HG02938 (cell line): ENCODE results near the gene GSDMA.

Experiments used
- ATAC-seq: cut with Tn5 transposase; IDR thresholded peaks from one replicate; pipeline ENCODE4 v1.9.1; 2021; ENCODE audit warnings: mild to moderate bottlenecking, moderate library complexity; ENCODE audit not compliant: unreplicated experiment

Gene GSDMA

DNA sequence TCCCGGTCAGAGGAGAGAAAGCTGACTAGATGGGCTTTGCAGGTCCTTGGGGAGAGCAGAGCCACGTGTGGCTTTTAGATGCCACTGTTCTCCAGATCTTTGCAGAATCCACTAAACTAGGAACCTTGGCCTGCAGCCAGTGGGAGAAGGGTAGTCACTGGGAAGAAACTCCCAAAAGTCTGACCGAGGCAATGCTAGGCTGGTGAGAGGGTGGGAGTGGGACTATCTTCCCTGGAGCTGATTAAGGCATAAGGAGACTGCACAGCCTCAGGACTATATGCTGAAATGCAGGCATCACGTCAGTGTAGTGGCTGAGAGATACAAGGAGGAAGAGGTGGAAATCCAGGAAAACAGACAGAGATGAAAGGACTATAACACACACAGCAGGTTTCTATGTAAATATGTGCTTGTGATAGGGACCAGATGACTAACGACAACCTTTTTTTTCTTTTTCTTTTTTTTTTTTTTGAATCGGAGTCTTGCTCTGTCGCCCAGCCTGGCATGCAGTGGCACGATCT, 2.2 kb upstream of the GSDMA start:
- no peak for ATAC-seq

DNA sequence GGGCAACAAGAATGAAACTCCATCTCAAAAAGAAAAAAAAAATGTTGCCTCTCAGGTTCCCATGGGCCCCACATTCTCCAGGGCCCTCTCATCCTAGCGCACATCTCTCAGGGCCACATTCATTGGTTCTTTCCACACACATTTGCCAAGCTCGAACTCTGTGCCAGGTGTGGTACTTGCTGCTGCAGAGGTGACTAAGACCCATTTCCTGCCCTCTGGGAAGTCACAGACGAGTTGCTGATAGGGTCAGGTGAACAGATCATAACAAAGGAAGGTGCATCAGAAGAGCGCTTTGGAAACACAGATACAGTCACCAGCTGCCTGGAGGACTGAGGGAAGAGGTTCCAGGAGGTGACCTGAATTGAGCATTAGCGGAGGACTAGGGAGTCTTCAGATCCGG, 1.0 kb downstream of the GSDMA start:
- ATAC-seq = no peak

DNA sequence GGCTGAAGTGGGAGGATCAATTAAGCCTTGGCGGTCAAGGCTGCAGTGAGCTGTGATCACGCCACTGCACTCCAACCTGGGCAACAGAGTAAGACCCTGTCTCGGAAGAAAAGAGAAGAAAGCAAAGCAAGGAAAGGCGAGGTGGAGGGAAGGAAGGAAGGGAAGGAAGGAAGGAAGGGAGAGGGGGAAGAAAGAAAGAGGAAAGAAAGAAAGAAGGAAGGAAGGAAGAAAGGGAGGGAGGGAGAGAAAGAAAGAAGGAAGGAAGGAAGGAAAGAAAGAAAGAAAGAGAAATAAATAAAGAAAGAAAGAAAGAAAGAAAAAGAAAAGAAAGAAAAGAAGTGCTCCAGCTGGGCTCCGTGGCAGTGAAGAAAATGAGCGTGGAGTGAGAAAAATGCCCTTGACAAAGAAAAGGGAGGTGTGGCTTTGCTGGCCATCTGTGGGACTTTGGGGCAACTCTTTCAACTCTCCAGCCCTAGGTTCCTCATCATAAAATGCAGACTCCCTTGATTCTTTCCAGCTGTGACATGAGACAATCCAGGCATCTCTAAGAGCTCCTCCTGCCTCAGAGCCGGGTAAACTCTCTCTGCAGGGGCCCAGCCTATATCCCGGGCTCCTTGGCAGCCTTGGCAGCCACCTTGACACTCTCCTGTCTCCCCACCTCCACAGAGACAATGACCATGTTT, 2.4 kb downstream of the GSDMA start:
- no peak for ATAC-seq

DNA sequence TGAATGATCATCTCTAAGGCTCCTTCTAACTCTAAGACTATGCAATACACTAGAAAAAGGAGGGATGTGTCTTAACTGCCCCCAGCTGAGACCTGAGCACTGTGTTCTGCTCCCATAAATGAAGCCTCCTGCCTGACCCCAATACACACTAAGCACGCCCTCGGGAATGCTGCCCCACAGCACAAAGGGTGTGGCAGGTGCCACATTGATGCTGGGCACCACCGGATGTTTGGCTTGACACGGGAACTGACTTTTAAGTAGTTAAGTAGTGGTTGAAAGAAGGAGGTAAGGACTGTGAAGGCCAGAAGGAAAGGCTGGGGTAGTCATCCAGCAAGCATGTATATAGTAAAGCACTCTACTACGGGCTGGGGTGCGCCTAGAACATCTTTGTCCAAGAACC, 4.0 kb downstream of the GSDMA start:
- no peak for ATAC-seq

DNA sequence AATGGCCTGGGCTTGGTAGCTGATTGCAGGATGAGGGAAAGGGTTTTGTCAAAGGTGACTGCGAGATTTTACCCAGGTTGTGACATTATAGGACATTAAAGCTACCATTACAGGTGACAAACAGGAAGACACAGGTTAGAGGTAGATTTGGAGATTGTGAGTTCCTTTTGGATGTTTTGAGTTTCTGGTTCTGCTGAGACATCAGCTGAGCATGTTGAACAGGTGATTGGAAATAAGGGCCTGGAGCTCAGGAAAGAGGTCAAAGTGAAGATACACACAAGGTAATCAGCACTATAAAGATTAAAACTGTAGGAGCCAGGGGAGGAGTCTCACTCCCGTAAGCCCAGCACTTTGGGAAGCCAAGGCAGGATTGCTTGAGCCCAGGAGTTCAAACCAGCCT, 6.0 kb downstream of the GSDMA start:
- no peak for ATAC-seq

DNA sequence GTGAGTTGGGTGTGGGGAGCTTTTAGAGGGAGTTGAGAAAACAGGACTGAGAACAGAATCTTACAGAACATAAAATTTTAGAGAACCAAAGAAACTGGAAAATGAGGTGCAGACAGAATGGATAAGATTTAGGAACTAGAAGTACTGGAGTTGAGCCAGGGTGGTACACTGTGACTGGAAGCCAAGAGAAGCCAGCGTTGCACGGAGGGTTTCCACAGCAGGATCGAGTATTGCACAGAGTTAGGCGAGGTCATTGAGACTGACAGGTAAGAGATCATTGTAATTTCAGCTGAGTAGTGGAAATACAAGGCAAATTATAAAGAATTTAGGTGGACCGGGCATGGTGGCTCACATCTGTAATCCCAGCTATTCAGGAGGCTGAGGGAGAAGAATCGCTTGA, 6.6 kb downstream of the GSDMA start:
- ATAC-seq = no peak

DNA sequence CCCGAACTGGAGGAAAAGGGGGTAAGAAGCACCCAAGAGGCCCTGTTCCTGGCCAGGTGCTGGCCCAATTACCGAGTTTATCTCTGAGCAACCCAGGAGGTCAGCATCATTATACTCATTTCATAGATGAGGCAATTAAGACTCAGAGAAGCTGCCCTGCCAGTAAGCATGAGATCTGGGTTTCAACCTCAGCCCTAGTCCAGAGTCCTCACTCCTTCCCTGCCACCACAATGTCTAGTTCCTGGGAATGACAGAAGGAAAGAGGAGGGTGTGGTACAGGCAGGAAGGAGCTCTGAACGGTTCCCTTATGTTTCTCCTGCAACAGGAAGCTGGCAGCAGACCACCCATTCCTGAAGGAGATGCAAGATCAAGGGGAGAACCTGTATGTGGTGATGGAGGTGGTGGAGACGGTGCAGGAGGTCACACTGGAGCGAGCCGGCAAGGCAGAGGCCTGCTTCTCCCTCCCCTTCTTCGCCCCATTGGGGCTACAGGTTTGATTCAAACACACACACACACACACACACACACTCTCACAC, 7.4 kb downstream of the GSDMA start:
- no peak for ATAC-seq

DNA sequence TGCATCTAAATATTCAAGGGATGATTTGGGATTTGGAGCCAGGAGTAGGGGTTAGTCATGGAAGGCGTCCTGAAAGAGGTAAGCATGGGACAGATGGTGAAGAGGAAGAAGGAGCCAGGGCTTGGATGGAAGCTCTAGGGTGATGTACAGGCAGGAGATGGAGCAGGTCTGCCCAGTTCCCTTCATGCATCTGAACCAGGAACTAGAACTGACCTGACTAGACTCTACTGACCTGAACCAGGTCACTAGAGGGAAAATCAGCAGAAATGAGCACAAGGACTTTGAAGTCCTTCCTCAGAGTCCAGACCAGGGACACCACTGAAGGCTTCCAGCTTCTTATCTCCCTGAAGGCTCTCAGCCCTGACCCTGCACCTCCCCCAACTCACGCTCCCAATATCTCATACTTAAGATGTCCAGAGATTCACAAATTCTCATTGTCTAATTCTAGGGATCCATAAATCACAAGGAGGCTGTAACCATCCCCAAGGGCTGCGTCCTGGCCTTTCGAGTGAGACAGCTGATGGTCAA, 8.3 kb downstream of the GSDMA start:
- ATAC-seq = no peak

DNA sequence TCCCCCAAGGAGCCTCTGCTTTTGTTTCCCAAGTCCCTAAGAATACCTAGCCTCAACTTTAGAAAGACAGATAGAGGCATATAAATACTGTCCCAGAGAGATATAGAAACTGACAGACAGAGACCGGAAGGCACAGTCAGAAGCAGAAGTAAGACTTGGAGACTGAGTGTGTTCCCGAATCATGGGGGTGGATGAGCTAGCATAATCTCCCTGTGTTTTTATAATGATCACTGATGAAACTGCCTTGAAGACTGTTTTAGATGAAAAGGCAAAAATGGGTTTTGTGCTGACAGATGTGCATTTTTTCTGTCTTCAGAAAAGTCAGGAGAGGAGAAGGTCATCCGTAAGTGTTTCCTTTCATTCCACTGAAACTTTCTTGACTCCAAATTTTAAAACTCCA, 9.5 kb downstream of the GSDMA start:
- no peak for ATAC-seq

DNA sequence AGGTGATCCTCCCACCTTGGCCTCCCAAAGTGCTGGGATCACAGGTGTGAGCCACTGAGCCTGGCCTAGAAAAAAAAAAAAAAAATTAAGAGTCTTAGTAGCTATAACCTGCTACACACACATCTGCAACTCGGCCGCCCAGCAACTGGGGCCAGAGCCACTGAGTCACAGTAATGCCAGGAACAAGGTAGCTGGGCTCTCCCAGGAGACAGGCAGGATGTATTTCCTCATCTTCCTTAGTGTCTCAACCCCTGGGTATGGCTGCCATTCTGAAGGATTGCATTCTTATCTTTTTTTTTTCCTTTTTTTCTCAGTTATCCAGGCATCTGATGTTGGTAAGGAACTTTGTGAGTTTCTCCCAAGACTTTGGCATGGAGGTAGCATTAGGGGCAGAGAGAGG, 10.7 kb downstream of the GSDMA start:
- no peak for ATAC-seq

DNA sequence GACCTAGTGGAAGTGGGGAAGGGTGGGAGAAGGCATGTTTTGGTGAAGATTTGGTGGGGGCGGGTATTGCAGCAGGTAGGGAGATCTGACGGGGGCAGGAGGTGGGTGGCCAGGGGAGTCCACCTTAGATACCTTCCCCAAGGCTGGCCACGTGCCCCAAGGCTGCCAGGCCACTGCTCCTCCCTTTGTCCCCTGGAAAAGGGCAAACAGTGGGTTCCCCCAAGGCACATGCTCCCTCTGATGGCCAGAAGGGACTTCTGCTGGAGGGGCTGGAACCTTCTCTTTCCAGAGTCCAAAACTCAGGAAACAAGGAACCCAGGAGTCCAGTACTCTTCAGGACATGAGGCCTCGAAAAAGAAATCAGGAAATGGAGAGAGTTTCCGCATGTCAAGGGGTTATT, 11.6 kb downstream of the GSDMA start:
- ATAC-seq = no peak

DNA sequence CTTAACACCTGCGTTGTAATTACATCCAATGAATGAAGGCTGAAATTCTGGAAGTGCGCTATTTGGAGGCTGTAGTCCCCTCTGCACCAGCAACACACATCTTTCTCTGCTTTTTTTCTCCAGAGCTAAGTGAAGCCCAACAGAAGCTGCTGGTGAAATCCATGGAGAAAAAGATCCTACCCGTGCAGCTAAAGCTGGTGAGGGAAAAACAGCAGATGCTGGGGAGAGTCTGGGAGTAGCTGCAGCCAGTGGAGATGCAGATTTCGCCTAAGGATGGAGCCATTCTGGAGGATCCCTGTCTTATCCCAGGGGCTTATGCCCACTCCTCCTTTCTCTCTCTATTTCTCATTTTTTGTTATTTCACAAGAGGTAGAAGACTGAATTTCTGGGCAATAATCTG, 13.0 kb downstream of the GSDMA start:
- no peak for ATAC-seq

DNA sequence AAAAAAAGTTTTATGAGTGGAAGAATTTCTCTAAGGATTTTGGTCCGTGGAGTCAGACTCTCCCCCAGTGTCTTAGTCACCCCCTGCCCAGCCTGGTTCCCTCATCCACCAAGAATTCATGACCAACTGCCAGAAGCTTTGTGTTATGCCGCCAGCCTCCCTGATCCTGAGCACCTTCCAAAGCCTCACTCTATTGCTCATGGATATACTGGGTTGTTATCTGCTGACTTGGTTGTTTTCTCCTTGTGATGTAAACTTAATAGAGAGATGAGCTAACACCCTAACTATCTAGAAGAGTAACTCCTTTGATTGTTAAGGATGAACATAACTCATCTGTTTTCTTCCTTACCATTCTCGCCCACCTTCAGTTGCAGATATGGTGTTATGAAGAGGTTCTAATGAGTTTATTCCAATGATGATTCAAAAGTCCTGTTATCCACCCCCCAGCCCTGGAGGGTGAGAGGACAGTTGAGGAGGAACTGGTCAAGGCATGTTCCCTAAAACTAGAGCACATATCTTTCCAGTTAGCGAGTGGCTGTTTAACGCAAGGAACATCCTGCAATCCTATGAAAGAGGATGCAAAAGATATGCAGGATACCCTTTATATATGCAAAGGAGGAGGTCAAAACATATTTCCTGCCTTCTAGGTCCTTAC, 16.3 kb downstream of the GSDMA start:
- no peak for ATAC-seq

DNA sequence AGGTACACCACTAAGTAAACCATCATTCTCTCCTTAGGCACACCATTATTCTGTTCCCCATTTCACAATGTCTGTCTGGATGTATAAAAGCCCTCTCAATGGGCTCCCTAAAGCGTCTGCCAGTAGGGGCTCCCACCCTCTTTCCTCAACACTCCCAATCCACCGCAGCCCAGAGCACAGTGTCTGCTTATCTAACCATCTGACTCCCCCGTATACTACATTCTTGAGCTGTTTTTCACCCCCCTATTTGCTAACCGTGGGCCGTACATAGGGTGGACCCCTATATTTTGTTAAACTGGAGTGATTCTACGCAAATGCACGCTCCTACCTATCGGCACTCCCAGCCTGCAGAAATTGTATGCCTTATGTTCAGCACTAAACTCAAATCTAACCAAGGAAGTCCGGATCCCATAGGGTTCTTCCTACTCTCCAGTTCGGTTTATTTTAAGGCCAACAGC, 17.1 kb downstream of the GSDMA start:
- ATAC-seq = no peak

DNA sequence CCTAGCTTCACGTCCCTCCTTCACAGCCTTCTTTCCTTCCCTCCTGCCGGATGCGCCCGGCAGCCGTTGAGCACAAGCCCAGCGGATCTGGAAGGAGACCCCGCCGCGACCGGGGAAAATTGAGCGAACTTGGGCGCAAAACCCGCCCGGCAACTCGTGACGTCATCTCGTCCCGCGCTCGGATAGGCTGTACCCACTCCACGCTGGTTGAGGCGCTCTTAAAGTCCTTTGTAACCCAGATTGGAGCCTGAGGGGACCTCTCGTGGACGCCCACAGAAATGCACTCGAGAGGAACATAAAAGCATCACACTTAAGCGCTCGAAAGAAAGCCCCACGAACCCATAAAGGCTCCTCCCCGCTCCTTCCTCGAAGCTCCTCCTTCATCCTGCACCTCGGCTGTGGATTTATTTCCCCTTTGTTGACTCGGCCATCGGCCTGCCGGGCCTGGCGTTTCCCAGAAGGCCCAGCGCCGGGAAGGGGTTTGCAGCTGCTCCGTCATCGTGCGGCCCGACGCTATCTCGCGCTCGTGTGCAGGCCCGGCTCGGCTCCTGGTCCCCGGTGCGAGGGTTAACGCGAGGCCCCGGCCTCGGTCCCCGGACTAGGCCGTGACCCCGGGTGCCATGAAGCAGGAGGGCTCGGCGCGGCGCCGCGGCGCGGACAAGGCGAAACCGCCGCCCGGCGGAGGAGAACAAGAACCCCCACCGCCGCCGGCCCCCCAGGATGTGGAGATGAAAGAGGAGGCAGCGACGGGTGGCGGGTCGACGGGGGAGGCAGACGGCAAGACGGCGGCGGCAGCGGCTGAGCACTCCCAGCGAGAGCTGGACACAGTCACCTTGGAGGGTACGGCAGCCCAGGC, 17.8 kb downstream of the GSDMA start, which contains the start of gene PSMD3:
TSS of gene PSMD3 (plus strand) at position 457 of the 856 bp plus-strand sequence. CDS start at position 621, 164 bp downstream.
- ATAC-seq = peak; percentile 90

DNA sequence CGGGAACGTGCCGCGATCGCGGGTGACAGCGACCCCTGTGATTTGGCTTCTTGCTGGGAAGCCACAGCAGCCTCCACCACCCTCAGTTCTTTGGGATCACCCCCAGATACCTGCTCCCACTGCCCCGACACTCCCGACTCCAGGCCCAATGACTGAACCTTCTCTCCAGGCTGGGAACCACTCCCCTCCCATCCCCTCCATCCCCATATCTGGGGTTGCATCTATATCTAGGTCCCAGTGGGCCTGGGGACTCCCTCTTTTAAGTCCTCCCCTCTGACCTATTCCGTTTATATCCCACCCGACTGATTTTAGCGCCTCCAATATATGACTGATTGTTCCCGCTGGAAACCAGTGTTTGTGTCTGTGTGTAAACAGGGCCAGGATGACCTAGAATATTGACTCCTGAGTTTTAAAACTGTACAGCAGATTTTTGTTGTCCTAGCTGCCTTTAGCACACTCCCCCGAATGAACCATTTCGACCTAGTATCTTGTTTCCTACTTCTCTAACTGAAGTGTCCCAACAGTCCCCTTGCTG, 18.5 kb downstream of the GSDMA start:
- no peak for ATAC-seq

DNA sequence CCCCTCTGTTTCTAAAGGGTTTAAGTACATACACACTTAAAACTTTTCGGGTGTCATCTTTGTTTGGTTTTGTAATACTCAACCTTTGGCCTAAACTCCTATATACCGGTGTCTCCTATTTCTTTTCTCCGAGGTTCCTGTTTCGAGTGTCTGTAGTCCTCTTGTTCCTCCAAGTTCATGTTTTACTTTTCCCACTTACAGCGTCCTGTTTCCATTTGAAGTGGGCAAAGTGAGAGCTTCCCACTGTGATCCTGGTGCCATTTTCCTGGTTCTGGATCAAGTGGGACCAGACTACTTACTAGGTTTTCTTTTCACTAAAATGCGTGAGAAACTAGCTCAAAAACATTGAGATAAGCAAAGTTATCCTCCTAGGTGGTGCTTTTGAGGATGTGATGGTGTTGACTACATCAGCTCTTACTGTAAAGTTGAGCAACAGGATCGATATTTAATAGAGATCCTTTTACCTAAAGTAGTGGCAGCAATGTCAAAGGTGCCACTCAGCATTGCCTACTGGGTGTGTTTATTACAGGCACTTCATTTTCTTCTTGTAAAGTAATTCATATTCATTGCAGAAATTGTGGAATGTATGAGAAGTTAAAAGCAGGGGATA, 19.1 kb downstream of the GSDMA start:
- ATAC-seq = no peak

DNA sequence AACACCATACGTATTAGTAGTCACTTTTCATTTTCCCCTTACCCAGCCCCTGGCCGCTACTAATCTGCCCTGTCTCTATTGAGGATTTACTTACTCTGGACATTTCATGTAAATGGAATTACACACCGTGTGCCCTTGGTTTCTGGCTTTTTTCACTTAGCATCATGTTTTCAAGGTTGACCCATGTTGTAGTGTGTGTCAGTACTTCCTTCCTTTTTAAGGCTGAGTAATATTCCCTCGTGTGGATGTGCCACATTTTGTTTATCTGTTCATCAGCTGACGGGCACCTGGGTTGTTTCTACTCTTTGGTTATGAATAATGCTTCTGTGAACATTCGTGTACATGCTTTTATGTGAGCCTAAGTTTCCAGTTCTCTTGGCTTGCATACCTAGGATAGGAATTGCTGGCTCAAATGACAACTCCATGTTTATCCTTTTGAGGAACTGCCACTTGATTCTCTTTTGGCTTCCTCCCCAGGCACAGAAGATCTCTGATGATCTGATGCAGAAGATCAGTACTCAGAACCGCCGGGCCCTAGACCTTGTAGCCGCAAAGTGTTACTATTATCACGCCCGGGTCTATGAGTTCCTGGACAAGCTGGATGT, 25.5 kb downstream of the GSDMA start:
- ATAC-seq = no peak

DNA sequence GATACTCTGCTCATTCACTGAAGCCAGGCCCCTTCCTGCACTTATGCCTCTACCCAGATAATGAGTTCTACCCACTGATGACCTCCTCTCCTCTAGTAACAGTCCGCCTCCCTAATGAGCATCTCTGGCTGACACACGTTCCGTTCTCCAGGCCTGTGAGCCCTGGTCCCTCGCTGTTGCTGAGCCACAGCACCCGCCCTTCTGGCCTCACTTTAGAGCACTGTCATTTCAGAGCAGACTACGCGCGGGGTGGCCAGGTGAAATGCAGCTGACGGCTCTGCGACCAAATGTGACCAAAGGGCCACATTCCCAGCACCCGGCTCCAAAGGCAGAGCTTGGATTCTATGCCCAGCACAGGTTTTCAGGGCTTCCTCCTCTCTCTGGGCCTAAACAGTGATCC, 31.6 kb downstream of the GSDMA start:
- no peak for ATAC-seq

DNA sequence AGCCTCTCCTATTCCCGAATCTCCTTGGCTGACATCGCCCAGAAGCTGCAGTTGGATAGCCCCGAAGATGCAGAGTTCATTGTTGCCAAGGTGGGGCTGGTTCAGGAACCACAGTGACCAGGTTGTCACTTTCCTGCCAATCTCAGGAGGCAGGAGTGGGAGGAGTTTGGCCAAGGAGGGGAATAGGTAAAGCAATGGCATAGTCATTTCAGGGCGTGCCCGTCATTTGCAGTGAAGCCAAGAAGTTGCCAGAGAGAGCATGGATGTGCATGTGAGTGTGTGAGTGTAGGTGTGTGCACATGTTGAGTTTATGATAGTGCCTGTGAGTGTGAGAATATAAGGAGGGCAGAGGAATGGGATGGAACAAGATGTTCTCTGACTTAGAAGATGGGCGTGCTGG, 32.6 kb downstream of the GSDMA start:
- no peak for ATAC-seq
